Body of pancreas (tissue), 4 donors: ENCODE data around the gene GALNT12.

Experiments used
- POLR2A ChIP-seq, 3 donors: fragments of 450-650 bp; IDR thresholded peaks; one replicate each; pipeline ENCODE4 v1.6.1; 2016; ENCODE audit warnings: antibody characterized with exemption in 3 of 3, mild to moderate bottlenecking in 2 of 3
- TF ChIP-seq, protein P1 (sequence below), 7 experiments: fragments of 450-650 bp in 4 of 7; fragments of 200-600 bp in 3 of 7; sonication (generic) in 3 of 7; IDR thresholded peaks; one replicate each; pipeline ENCODE4 v1.5.1; 2016 to 2019; ENCODE audit warnings: antibody characterized with exemption in 7 of 7

DNA sequence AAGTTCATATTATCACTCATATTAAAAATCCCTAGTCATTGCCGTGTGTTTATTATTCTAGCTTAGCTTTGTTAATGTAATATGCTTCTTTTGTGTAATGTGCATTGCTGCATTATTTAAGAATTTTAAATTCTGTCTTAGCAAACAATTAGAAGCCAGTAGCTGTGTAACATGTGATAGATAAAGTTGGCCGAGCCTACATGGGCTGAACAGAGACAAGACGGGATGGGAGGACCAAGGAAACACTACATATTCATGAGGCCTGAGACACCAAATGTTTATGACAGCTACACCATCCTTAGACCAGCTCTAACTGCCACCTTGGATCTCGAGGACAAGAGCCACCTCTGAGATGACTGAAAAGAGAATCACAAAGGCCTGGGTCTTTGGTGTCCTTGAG lies 85.2 kb downstream of the GALNT12 start:
- TF ChIP-seq, protein P1, sequence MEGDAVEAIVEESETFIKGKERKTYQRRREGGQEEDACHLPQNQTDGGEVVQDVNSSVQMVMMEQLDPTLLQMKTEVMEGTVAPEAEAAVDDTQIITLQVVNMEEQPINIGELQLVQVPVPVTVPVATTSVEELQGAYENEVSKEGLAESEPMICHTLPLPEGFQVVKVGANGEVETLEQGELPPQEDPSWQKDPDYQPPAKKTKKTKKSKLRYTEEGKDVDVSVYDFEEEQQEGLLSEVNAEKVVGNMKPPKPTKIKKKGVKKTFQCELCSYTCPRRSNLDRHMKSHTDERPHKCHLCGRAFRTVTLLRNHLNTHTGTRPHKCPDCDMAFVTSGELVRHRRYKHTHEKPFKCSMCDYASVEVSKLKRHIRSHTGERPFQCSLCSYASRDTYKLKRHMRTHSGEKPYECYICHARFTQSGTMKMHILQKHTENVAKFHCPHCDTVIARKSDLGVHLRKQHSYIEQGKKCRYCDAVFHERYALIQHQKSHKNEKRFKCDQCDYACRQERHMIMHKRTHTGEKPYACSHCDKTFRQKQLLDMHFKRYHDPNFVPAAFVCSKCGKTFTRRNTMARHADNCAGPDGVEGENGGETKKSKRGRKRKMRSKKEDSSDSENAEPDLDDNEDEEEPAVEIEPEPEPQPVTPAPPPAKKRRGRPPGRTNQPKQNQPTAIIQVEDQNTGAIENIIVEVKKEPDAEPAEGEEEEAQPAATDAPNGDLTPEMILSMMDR (IDR thresholded peaks at IDR 0.05), result no peak
- TF ChIP-seq POLR2A (IDR thresholded peaks at IDR 0.05), result no peak
